Nephron progenitor cell (in vitro differentiated cells): ENCODE results near the gene DLEU7.

Source experiments
- DNase-seq: peaks from one replicate; pipeline ENCODE4 v3.0.0; 2021
- H3K27ac Mint-ChIP-seq: 2 replicates; pipeline ENCODE4 v1.8.0; 2021; ENCODE audit warnings: mild to moderate bottlenecking, moderate library complexity, mixed read lengths
- H3K27me3 Mint-ChIP-seq: 2 replicates; pipeline ENCODE4 v1.8.0; 2021; ENCODE audit warnings: mild to moderate bottlenecking, low read depth, mixed read lengths; ENCODE audit not compliant: poor library complexity
- H3K36me3 Mint-ChIP-seq: 2 replicates; pipeline ENCODE4 v1.8.0; 2021; ENCODE audit warnings: low read depth, mixed read lengths
- H3K4me1 Mint-ChIP-seq: 2 replicates; pipeline ENCODE4 v1.8.0; 2021; ENCODE audit warnings: mixed read lengths
- H3K4me3 Mint-ChIP-seq: 2 replicates; pipeline ENCODE4 v1.8.0; 2021; ENCODE audit warnings: mild to moderate bottlenecking, moderate library complexity, mixed read lengths
- H3K9me3 Mint-ChIP-seq: 2 replicates; pipeline ENCODE4 v1.8.0; 2021; ENCODE audit warnings: mild to moderate bottlenecking, moderate library complexity, mixed read lengths
- TF ChIP-seq, protein P1 (sequence below): fragments of 200-600 bp; sonication (generic); IDR thresholded peaks from 2 replicates; pipeline ENCODE4 v1.5.0; 2021; ENCODE audit warnings: antibody characterized with exemption

The DLEU7 gene

GRCh38 chr13:50887151-50887550 is 43.7 kb upstream of the DLEU7 start:
- DNase-seq = no peak
- H3K9me3 Mint-ChIP-seq = peaks cover 5% of the 10 kb centered on the region
- no peak overlapping the region for H3K4me3 Mint-ChIP-seq
- TF ChIP-seq, protein P1, sequence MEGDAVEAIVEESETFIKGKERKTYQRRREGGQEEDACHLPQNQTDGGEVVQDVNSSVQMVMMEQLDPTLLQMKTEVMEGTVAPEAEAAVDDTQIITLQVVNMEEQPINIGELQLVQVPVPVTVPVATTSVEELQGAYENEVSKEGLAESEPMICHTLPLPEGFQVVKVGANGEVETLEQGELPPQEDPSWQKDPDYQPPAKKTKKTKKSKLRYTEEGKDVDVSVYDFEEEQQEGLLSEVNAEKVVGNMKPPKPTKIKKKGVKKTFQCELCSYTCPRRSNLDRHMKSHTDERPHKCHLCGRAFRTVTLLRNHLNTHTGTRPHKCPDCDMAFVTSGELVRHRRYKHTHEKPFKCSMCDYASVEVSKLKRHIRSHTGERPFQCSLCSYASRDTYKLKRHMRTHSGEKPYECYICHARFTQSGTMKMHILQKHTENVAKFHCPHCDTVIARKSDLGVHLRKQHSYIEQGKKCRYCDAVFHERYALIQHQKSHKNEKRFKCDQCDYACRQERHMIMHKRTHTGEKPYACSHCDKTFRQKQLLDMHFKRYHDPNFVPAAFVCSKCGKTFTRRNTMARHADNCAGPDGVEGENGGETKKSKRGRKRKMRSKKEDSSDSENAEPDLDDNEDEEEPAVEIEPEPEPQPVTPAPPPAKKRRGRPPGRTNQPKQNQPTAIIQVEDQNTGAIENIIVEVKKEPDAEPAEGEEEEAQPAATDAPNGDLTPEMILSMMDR = no peak
- H3K27ac Mint-ChIP-seq = no peak overlapping the region
- no peaks in the 10 kb centered on the region for H3K4me1 Mint-ChIP-seq
- no peaks in the 10 kb centered on the region for H3K27me3 Mint-ChIP-seq
- H3K36me3 Mint-ChIP-seq = peaks cover 9% of the 10 kb centered on the region

DNA sequence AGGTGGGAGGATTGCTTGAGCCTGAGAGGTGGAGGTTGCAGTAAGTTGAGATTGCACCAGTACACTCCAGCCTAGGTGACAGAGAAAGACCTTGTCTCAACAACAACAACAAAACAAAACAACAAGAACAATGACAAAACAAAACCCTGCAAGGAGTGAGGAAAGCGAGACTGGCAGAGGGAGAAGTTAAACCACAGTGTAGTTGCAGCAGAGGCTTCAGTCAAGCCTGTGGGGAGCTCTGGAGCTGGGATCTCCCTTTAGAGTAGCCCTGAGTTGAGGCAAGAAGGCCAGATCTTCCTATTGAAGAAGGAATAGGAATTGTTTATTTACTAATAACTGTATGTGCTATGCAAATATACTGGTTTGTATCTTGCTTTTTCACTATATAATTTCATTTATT is 40.8 kb upstream of the DLEU7 start:
- peaks cover 10% of the 10 kb centered on the region for H3K36me3 Mint-ChIP-seq
- no peaks in the 10 kb centered on the region for H3K27me3 Mint-ChIP-seq
- TF ChIP-seq, protein P1 = no peak
- H3K4me3 Mint-ChIP-seq = no peak overlapping the region
- no peak for DNase-seq
- no peak overlapping the region for H3K27ac Mint-ChIP-seq
- H3K4me1 Mint-ChIP-seq = no peaks in the 10 kb centered on the region
- peaks cover 9% of the 10 kb centered on the region for H3K9me3 Mint-ChIP-seq

GRCh38 chr13:50883728-50884127 is 40.2 kb upstream of the DLEU7 start:
- H3K36me3 Mint-ChIP-seq = peaks cover 10% of the 10 kb centered on the region
- no peaks in the 10 kb centered on the region for H3K4me1 Mint-ChIP-seq
- TF ChIP-seq, protein P1 = no peak

GRCh38 chr13:50882816-50883435 is 39.4 kb upstream of the DLEU7 start:
- no peaks in the 10 kb centered on the region for H3K27me3 Mint-ChIP-seq
- no peaks in the 10 kb centered on the region for H3K4me1 Mint-ChIP-seq
- H3K27ac Mint-ChIP-seq = no peak overlapping the region
- no peak for DNase-seq
- peaks cover 10% of the 10 kb centered on the region for H3K36me3 Mint-ChIP-seq
- H3K4me3 Mint-ChIP-seq = no peak overlapping the region
- peaks cover 9% of the 10 kb centered on the region for H3K9me3 Mint-ChIP-seq
- TF ChIP-seq, protein P1 = no peak

More at GRCh38 chr13:50883728-50884127, 40.2 kb upstream of the DLEU7 start:
- Mint-ChIP-seq H3K27me3 (no peaks in the 10 kb centered on the region), H3K27ac (no peak overlapping the region), H3K9me3 (peaks cover 9% of the 10 kb centered on the region), H3K4me3 (no peak overlapping the region)
- no peak for DNase-seq

- TF ChIP-seq, protein P1 = no peak
- no peak overlapping the region for H3K4me3 Mint-ChIP-seq
- H3K36me3 Mint-ChIP-seq = peaks cover 4% of the 10 kb centered on the region
- H3K4me1 Mint-ChIP-seq = peaks cover 5% of the 10 kb centered on the region
- DNase-seq = no peak
- no peaks in the 10 kb centered on the region for H3K27me3 Mint-ChIP-seq
- peaks cover 4% of the 10 kb centered on the region for H3K9me3 Mint-ChIP-seq
- H3K27ac Mint-ChIP-seq = peak overlapping the region; percentile 56
Measured at GRCh38 chr13:50873991-50874390, 30.5 kb upstream of the DLEU7 start.

DNA sequence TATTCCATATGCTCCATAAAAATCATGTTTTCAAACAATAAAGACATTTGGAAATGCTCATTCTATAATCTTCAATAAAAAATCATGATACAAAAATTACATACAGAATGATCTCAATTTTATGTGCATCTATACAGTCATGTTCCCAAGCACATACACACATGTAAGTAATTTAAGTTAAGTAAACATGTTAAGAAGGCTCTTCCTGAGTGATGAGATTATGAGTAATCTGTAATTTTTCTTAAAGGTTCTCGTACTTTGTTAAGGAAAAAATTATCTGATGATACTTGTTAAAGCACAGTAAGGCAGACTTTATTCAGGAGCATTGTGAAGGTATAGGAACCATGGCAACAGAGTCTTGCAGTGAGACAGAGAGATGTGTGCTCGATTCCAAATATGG is 30.0 kb upstream of the DLEU7 start:
- H3K27ac Mint-ChIP-seq = peak overlapping the region; percentile 56
- no peaks in the 10 kb centered on the region for H3K27me3 Mint-ChIP-seq
- no peak overlapping the region for H3K4me3 Mint-ChIP-seq
- H3K9me3 Mint-ChIP-seq = peaks cover 4% of the 10 kb centered on the region
- peaks cover 5% of the 10 kb centered on the region for H3K4me1 Mint-ChIP-seq
- TF ChIP-seq, protein P1 = no peak
- peaks cover 4% of the 10 kb centered on the region for H3K36me3 Mint-ChIP-seq
- DNase-seq = no peak
